GM04504 (cell line): ENCODE data around the gene AP3D1.

Experiments used
- DNase-seq: peaks from one replicate; pipeline ENCODE4 v3.0.0-alpha.2; 2012; ENCODE audit warnings: low read depth

Gene AP3D1

GRCh38 chr19:2126879-2127518, 24.4 kb downstream of the AP3D1 start:
- no peak for DNase-seq

GRCh38 chr19:2123682-2124387, 27.5 kb downstream of the AP3D1 start:
- DNase-seq = no peak

DNA sequence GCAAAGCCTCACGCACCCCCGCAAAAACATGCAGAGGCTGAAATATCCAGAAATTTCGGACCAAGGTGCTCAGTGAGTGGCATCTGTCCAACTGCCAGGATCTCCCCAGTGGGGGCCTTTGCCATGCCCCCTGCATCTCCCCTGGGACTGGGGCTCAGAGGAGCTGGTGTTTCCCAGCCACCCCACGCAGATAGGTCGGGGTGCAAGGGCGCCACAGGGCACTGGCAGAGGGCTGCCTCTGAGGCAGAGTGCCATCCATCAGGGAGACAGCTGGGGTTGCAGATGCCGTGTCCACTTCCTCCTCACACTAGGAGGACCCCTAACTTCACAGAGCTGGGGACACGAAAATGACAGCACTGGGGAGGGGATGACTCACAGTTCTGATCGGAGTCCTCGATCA, 28.4 kb downstream of the AP3D1 start:
- DNase-seq = no peak

DNA sequence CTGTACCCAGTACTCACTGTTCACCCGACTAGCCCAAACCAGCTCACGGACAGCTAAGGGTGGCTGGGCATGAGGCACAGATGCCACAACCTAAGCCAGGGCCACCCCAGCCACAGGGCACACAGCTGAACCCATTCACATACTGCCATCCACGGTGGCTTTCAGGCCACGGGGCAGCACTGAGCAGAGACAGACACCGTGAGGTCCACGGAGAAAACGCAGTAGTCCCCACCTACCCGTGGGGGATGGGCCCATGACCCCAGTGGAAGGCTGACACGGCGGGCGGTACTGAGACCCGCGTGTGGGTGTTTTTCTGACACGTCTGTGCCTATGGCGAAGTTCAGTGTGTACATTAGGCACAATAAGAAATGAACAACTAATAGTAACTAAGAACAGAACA, 29.1 kb downstream of the AP3D1 start:
- DNase-seq = no peak

DNA sequence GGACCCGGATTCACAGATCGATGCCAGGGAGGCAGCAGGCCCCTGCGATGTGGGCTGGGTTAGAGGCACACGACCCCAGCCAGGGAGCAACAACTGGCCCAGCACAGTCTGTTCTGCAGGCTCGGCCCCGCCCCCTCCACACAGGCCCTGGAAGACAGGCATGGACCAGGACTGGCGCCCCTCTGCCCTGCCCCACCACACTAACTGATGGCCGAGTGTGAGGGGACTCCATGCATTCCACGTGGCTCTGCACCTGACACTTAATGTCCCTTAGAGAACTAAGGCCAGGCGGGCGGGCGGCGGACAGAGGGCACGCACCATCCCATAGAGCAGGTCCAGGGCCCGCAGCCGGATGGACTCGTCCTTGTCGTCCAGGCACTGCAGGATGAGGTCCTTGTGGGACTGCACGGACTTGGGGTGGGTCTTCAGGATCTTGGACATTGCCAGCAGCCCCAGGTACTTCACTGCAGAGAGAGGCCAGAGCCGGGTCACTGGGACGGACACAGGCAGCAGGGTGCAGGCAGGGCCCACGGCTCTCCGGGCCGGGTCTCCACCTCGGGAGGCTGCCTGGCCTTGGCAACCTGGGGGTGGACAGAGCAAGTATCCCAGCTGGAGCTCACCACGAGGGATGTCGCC, 29.8 kb downstream of the AP3D1 start:
- no peak for DNase-seq

DNA sequence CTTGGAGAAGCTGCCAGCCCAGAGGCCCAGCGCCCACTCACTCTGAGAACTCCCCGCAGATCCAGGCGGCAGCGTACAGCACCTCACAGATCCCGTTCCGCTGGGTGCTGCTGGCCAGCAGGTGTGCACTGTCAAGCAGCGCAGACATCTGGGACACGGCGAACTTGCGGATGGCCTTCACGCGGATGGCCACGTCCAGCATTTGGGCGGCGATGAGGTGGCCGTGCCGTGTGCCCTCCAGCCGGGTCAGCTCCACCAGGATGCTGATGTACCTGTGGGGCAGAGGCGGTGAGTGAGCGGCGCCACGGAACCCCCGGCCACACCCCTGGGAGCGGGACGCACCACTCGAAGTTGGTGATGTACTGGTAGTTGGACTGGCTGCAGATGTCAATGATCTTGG, 30.5 kb downstream of the AP3D1 start:
- DNase-seq = no peak

GRCh38 chr19:2119921-2120785, 31.2 kb downstream of the AP3D1 start:
- DNase-seq = no peak

GRCh38 chr19:2118438-2118837, 32.9 kb downstream of the AP3D1 start:
- no peak for DNase-seq

DNA sequence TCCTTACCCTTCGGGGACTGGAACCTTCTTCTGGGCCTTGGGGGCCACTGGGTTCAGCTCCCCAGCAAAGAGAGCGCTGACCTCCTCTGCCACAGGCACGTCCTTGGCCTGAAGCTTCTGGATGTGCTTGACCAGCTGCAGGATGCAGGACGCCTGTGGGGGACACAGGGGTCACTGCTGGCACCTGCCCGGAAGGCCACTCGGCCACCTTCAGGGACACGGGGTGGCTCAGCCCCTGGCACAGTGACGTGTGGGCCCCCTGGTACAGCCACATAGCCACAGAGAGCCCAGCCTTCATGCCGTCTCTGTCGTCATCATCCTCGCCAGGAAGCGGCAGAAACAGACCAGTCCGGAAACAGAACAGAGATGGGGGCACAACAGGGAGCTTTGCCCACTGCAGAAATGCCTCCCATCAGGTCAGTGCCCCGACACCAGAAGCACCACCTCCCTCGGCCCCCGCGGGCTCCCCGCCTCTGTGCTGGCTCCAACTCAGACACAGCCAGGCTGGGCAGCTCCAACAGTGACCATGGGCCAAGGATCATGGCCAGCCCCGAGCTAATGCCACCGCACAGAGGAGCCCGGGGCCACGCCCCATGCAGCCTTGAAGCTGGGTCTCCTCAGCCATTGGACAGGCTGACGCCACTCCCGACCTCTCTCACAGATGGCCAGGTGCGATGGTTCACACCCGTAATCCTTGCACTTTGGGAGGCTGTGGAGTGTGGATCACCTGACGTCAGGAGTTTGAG, 34.0 kb downstream of the AP3D1 start:
- DNase-seq = no peak

DNA sequence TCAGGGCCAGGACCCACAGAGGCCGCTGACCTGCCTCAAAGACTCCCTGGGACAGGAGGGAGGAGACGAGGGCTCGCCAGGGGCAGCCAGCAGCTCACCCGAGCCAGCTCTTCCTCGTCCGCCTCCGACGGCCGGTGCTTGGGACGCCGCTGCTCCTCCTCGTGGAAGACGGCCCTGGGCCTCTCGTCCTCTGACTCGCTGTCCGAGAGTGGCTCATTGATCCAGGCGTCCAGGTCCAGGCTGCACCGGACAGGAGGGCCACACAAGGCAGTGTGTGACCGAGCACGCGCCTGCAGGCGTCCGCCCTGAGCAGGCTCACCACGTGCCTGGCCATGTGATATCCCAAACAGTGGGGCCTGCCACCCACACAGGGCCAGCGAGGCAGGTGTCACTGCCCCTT, 34.9 kb downstream of the AP3D1 start:
- no peak for DNase-seq

DNA sequence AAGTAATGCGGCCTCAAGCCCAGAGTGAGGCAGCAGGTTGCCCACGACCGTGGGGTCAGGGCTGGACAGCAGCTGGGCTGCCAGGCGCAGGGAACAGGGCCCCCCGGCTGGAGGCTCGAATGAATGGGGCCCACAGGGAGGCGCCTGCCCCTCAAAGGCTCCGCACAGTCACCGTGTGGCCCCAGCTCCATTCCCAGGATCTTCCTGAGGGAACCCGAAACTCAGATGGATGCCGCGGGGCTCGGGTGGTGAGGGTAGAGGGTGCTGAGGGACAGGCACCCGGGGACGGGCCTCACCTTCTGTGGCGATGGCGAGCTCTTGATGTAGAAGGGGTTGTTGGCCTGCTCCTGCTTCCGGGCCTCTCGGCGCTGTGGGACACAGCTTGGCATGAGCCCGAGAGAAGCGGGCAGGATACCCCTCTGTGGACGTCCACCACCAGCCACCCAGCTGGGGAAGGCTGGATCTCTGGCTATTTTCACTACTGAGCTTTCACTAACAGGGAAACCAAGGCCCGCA, 35.4 kb downstream of the AP3D1 start:
- no peak for DNase-seq

DNA sequence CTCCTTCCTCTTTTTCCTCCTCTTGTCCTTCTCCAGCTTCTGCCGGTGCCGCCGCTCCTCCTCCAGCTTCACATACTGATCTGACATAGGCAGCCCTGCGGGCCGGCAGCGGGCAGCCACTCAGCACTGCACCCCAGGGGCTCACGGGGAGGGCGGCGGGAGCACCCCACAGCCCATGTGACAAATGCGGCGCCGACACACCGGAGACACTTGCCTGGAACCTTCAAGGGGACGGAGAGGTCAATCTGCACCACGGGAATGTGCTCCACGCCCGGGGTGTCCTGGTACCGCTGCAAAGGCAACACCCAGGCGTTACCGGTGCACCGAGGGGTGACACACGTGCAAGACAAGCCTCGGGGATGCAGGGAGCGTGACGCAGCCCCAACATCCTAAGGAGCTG, 36.0 kb downstream of the AP3D1 start:
- DNase-seq = no peak

DNA sequence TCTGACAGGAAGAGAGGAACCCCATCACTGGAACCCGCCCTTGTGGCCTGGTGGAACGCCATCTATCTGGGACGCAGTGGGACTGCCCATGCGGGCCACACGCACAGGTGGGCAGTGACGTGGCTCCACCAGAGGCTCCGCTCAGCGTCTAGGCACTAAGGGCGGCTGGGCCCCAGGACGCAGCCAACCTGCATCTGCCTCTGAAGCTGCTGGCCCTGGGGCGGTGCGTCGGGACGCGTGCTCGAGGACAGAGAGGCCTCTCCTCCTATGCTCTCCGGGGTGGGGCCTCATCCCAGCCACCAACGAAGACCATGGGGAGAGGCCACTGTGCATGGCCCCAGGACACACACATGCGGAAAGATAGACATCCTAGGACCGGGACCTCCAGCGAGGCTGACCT, 36.5 kb downstream of the AP3D1 start:
- no peak for DNase-seq

DNA sequence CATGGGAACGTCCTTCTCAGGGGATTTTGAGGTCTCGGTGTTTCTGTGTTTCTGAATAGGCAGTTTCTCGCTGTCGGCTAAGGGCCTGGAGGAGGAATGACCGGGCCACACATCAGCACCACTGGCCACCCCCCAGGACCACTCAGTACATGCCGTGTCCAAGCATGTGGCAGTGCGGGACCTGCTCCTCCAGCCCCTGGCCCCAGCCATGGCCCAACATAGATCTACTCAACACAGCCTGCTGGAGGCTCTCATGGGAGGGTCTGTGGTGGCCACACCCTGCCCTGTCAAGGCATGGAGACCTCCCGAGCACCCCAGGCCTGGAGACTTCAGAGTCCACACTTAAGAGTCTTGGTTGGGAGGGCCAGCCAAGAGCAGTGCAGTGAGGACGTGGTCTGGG, 37.1 kb downstream of the AP3D1 start:
- no peak for DNase-seq

DNA sequence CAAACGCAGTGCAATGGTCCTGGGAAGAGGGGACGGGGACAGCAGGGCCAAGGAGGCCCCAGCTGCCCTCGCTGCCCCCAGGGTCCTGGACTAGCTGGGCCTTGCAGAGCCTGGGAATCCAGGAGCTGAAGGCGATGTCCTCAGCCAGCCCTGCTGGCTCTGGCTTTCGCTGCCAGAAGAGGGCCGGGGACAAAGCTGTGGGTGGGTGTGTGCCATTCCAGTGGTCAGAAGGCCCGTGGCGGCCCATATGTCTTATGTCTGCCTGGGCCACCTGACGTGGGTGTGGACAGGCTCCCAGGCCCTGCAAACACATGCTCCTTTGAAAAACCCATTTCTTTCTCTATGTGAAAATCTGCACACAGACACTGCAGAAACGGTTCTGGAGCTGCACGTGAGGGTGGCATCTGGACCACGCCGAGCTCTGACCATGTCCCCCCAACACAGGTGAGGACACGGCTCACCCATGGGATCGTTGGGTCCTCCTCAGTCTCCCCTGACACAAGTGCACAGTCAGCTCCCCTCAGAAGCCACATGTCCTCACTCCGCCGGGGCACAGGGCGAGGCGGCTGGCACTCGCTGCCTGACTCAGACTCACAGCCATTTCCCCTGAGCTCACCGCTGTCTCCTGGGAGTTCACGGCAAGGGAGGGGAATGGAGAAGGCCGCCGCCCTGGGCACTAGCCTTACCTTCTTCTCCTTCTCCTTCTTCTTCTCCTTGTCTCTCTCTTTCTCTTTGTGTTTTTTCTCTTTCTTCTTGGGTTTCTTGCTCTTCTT, 37.7 kb downstream of the AP3D1 start:
- DNase-seq = no peak

DNA sequence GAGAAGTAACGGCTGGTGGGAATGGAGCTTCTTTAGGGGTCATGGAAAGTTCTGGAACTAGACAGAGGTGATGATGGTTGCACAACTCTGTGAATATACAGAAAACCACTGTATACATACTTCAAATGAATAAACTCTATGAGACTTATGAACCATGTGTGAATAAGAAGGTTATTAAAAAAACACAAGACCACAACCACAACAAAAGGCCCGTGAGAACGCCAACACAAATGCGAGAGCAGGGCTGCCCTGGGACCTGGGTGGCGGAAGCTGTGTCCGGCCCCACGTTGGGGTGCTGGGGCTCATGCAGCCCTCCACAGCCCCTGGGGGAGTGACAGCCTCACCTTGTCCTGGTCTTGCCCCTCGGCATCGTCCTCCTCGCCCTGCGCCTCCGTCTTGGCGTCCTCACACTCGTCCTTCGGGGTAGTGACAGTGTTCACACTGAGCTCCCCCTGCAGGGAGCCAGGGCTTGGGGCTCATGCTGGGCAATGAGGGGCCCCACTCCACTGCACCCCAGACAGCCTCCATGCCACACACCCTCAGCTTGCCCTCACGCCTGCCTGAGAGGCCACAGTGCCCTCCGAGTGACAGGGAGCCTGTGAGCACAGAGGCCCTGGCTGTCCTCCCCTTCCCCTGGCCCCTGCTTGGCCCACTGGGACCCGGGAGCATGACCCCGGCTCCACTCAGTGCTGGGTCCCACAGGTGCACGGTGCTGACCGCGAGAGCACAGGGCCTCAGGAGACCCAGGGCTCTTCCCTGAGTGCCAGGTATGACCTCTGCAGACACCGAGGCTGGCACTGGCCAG, 38.6 kb downstream of the AP3D1 start:
- DNase-seq = no peak

DNA sequence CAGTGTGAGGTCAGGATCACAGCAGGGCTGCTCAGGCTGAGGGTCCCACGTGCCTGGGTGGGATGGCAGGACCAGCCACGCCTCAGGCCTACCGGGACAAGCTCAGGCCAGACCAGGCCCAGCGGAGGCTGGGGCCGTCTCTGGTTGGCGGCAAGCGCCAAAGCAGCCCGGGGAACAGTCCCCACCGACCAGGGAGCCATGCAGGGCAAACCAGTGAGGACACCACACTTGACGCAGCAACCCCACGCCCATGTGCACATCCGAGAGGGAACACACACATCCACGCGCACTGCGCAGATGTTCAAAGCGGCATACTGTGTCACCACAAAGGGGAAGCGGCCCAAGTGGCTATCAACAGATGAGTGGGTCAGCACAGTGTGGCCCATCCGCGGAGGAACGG, 39.5 kb downstream of the AP3D1 start:
- no peak for DNase-seq

DNA sequence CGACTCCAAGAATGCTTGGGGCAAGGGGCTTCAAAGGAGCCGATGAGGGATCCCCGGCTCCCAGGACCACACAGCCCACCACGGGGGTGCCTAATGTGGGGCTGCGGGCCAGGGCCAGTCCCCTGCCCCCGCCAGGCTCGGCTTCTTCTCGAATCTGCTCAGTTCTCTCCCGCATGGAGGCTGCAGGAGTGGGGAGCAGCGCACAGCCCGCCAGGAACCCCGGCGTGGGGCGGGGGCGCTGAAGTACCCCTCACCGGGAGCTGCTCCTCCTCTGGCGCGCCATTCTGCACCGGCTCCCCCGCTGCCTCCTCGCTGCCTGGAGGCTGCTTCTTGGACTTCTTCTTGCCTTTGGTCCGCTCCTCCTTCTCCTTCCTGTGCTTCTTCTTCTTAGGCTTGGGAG, 39.9 kb downstream of the AP3D1 start:
- no peak for DNase-seq

GRCh38 chr19:2110822-2111221, 40.5 kb downstream of the AP3D1 start:
- no peak for DNase-seq
